GM19035 (cell line): Measurements from ENCODE around the gene TMEM225.
A peak's percentile ranks its signal among the peaks of the same experiment; 100 is the strongest.
"Not testable (repeated sequence)": the region's sequence is repeated elsewhere in the genome, so short reads cannot be mapped to it uniquely, and the experiment has no call there.

ENCODE experiments used
- ATAC-seq: cut with Tn5 transposase; IDR thresholded peaks from one replicate; pipeline ENCODE4 v1.9.1; 2021; ENCODE audit not compliant: unreplicated experiment

The TMEM225 gene

GRCh38 chr11:123885570-123885969 lies at the start of gene TMEM225:
Gene TMEM225, minus strand, starts transcription at chr11:123885670. Its CDS starts 245 bp downstream, at chr11:123885425.
- no peak for ATAC-seq

GRCh38 chr11:123924027-123924426 lies 38.6 kb upstream of the TMEM225 start:
- no peak for ATAC-seq

- ATAC-seq = no peak
Measured at GRCh38 chr11:123920943-123921342, 35.5 kb upstream of the TMEM225 start.

- no peak for ATAC-seq
Measured at GRCh38 chr11:123905826-123906225, 20.4 kb upstream of the TMEM225 start.

- ATAC-seq = no peak
Measured at GRCh38 chr11:123904932-123905331, 19.5 kb upstream of the TMEM225 start.

GRCh38 chr11:123903932-123904331 lies 18.5 kb upstream of the TMEM225 start:
- peak; percentile 81 for ATAC-seq

- no peak for ATAC-seq
Measured at GRCh38 chr11:123901867-123902266, 16.4 kb upstream of the TMEM225 start, which contains the start of gene OR8D4. Gene OR8D4, plus strand, starts transcription at chr11:123902167. Its CDS starts 4,265 bp downstream, at chr11:123906432.

GRCh38 chr11:123899792-123900191 lies 14.3 kb upstream of the TMEM225 start:
- no peak for ATAC-seq

GRCh38 chr11:123892031-123892430 lies 6.6 kb upstream of the TMEM225 start:
- no peak for ATAC-seq

- no peak for ATAC-seq
Measured at GRCh38 chr11:123880912-123881311, 4.6 kb downstream of the TMEM225 start.

- ATAC-seq = not testable (repeated sequence)
Measured at GRCh38 chr11:123867795-123868194, 17.7 kb downstream of the TMEM225 start.

GRCh38 chr11:123865293-123865692 lies 20.2 kb downstream of the TMEM225 start:
- not testable (repeated sequence) for ATAC-seq

- no peak for ATAC-seq
Measured at GRCh38 chr11:123859731-123860130, 25.7 kb downstream of the TMEM225 start.

- no peak for ATAC-seq
Measured at GRCh38 chr11:123856444-123856843, 29.0 kb downstream of the TMEM225 start.

- ATAC-seq = no peak
Measured at GRCh38 chr11:123853038-123853437, 32.4 kb downstream of the TMEM225 start.

GRCh38 chr11:123852321-123852720 lies 33.1 kb downstream of the TMEM225 start:
- no peak for ATAC-seq

GRCh38 chr11:123851110-123851509 lies 34.4 kb downstream of the TMEM225 start:
- ATAC-seq = no peak

GRCh38 chr11:123841174-123841573 lies 44.3 kb downstream of the TMEM225 start:
- ATAC-seq = no peak

- ATAC-seq = no peak
Measured at GRCh38 chr11:123839131-123839530, 46.3 kb downstream of the TMEM225 start.

- ATAC-seq = no peak
Measured at GRCh38 chr11:123838659-123839058, 46.8 kb downstream of the TMEM225 start.

- ATAC-seq = no peak
Measured at GRCh38 chr11:123838199-123838598, 47.3 kb downstream of the TMEM225 start.

GRCh38 chr11:123833095-123833494 lies 52.4 kb downstream of the TMEM225 start:
- ATAC-seq = no peak
